Measurements from ENCODE around the gene SHFL.
A peak's percentile ranks its signal among the peaks of the same experiment; 100 is the strongest.

Gene SHFL

DNA sequence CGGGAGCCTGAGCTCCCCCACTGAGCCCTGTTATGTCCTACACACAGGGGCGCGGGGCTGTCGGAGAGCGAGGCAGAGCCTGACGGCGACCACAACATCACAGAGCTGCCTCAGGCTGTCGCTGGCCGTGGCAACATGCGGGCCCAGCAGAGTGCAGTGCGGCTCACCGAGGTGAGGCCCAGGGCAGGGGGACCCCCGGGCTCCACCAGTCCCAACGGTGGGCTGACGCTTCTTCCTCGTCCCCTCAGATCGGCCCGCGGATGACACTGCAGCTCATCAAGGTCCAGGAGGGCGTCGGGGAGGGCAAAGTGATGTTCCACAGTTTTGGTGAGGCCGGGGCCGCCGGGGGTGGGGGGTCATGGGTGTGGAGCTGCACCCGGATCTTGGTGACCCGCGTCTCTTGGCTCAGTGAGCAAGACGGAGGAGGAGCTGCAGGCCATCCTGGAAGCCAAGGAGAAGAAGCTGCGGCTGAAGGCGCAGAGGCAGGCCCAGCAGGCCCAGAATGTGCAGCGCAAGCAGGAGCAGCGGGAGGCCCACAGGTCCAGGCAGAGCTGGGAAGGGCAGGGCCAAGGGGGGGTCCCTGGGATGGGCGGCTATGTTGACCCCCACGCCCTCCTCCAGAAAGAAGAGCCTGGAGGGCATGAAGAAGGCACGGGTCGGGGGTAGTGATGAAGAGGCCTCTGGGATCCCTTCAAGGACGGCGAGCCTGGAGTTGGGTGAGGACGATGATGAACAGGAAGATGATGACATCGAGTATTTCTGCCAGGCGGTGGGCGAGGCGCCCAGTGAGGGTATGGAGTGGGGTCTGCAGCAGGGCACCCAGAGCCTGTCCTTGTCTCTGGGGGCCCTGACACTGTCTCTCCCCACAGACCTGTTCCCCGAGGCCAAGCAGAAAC lies 24.2 kb downstream of the SHFL start:
- no peak for DNase-seq

DNA sequence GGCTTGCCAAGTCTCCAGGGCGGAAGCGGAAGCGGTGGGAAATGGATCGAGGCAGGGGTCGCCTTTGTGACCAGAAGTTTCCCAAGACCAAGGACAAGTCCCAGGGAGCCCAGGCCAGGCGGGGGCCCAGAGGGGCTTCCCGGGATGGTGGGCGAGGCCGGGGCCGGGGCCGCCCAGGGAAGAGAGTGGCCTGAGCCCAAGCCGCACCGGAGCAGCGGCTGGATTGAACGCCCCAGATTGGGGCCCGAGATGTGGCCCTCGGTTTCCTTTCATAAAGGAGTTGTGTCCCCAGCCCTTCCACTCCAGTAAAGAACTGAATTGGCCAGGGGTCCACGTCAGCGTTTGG lies 24.8 kb downstream of the SHFL start:
- no peak for DNase-seq

DNA sequence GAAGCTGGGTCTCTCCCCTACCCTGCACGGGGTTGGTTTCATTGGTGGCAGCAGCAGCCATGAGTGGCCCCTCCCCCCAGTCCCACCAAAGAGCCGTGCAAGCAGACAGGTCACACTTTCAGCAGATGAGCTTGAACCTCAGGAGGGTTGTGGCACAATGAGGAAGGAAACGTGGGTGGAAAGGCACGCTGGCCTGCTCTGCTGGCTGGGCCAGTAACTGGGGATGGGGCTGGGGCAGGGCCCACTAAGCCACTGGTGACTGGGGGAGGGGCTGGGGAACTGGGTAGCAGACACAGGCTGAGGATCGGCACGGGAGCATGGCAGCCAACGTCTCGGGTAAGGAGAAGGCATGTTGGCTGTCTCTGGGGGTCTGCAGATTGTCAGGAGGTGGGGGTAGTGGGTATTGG lies 25.3 kb downstream of the SHFL start, which contains the start of gene P2RY11:
Gene P2RY11, plus strand, starts transcription at position 289 of the 407 bp plus-strand sequence. Its CDS starts 29 bp downstream, at position 318.
- DNase-seq: no peak

DNA sequence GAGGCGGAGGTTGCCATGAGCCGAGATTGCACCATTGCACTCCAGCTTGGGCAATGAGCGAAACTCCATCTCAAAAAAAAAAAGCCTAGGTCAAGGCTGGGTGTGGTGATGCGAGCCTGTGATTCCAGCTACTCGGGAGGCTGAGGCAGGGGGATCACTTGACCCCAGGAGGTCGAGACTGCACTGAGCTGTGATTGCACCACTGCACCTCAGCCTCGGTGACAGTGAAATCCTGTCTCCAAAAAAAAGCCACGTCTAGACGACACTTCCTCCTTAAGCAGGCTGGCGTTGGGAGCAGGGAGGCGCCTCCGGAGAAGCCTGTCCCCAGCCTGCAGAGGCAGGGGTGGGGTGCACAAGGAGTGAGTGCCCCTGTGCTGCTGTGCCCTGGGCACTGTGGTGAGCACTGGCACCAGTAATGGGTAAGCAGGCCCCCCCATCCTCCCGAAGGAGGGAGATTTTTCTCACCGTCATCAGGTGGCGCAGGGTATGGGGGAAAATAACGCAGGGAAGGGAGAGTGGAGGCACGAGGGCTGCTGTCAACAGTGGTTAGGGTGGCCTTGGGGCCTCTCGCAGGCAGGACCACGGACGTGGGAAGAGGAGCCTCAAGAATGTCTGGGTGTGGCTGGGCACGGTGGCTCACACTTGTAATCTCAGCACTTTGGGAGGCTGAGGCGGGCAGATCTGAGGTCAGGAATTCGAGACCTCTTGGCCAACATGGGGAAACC lies 26.1 kb downstream of the SHFL start:
- DNase-seq: peak; percentile 47

DNA sequence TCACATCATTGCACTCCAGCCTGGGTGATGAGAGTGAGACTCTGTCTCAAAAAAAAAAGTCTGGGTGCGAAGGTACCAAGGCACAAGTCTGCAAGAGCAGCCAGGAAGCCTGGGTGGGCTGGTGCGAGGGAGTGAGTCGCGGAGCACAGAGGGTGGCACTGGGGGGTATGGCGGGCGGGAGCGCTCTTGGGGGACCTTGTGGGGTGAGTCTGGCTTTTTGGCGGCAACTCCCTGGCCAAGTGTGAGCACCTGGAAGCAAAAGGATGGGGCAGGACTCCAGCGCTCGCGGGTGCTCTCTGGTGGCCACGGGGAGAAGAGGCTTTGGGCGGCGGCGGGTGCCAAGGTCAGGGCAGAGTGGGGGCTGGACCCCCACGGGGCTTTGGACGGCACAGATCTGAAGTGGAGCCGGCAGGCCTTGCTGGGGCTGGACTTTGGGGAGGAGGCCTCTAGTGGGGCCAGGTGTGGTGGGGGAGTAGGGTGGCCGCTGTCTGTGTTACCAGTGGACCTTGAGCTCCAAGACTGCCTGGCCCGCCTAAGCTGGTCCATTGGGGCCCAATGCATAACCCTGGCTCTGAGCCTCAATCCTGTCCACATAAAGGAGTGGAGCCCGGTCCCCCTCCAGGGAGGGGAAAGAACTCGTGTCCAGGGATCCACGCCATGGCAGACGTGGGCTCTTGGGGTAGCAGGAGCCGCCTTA lies 26.9 kb downstream of the SHFL start:
- peak; percentile 73 for DNase-seq

DNA sequence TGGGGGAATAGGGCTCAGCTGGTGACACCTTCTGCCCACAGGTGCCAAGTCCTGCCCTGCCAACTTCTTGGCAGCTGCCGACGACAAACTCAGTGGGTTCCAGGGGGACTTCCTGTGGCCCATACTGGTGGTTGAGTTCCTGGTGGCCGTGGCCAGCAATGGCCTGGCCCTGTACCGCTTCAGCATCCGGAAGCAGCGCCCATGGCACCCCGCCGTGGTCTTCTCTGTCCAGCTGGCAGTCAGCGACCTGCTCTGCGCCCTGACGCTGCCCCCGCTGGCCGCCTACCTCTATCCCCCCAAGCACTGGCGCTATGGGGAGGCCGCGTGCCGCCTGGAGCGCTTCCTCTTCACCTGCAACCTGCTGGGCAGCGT lies 27.5 kb downstream of the SHFL start:
- peak; percentile 51 for DNase-seq

DNA sequence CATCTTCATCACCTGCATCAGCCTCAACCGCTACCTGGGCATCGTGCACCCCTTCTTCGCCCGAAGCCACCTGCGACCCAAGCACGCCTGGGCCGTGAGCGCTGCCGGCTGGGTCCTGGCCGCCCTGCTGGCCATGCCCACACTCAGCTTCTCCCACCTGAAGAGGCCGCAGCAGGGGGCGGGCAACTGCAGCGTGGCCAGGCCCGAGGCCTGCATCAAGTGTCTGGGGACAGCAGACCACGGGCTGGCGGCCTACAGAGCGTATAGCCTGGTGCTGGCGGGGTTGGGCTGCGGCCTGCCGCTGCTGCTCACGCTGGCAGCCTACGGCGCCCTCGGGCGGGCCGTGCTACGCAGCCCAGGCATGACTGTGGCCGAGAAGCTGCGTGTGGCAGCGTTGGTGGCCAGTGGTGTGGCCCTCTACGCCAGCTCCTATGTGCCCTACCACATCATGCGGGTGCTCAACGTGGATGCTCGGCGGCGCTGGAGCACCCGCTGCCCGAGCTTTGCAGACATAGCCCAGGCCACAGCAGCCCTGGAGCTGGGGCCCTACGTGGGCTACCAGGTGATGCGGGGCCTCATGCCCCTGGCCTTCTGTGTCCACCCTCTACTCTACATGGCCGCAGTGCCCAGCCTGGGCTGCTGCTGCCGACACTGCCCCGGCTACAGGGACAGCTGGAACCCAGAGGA lies 28.0 kb downstream of the SHFL start:
- peak; percentile 30 for DNase-seq

DNA sequence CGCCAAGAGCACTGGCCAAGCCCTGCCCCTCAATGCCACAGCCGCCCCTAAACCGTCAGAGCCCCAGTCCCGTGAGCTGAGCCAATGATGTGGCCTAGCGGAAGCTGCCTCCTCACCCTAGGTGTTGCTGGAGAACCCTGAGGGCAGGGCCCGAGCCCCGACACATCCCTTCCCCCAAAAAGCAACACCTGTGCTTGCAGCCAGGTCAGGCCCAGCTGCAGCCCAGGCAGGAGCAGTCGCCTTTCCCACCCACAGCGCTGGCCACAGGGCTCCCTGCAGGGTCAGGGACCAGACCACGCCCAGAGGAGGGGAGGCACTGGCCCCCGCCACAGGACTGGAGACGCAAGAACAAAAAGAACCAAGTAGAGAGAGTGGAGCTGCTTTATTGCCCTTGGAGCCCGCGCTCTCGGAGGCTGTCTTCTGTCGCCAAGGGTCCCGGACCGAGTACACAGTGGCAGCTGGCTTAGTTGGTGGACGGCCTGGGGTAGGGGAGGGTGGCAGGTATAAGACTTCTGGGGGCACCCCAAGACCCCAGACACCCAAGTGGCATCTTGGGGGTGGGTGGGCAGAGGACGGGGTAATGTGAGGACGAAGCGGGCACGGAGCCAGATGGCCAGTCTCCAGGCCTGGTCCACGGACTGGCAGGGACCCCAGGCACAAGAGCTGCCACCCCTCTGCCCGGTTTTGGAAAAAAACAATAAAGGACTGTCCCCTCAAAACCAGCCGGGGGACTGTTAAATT lies 28.7 kb downstream of the SHFL start:
- DNase-seq: peak; percentile 37

DNA sequence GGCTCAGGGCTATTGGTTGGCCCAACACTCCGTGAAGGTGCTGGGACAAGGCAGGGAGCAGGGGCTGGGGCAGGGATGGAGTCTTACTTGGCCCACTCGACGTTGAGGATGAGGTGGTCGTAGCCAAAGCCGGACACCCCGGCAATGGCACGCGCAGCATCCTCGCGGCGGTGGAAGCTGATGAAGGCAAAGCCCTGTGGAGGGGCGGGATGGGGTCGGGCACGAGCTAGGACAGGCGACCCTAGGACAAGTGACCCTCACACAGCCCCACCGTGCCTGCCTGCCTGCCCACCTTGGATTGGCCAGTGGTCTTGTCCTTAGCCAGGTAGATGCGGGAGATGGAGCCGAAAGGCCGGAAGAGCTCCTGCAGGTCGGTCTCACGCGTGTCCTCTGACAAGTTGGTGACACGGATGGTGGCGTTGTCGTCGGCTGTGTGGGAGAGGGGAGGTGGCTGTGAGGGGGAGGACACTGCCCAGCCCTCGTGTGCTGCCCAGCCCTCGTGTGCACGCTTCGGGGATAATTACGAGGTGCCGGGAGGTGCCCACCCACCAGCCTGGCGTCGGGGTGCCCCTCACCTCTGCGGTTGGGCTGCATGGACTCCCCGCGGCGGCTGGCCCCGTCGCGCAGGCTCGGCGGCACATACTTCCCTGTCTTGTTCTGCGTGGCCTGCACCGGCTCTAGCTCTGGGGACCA lies 29.4 kb downstream of the SHFL start:
- no peak for DNase-seq

DNA sequence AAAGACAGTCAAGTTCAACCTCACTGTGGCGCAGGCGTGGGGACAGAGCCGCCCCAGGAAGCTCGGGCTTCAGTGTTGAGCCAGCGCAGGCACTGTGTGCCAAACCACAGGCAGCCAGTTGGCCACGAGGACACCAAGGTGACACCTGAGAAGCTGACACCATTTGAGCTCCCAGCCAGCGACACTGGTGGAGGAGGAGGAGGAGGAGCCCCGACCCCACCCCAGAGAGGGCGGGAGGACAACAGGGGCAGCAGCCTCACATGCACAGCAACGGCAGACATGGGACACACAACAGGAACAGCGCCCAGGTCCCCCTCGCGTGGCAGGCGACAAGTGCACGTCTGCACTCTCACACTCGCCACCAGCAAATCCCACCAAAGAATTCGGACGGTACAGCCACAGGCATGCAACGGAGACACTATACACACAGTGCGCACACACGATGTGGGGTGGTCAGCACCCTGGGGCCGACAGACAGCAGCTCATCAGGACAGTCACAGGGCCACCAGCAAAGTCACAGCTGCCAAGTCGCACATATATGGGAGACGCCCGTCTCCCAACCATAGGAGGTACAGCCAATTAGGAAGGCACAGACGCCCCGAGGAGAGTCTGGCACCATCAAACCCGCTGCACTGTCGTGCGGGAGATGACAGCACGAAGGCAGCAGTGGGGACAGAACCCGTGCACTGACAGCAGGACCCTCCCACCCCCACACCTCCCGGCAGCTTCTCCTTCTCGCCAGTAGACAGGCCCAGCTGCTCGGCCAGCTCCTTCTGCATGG lies 30.2 kb downstream of the SHFL start:
- no peak for DNase-seq

DNA sequence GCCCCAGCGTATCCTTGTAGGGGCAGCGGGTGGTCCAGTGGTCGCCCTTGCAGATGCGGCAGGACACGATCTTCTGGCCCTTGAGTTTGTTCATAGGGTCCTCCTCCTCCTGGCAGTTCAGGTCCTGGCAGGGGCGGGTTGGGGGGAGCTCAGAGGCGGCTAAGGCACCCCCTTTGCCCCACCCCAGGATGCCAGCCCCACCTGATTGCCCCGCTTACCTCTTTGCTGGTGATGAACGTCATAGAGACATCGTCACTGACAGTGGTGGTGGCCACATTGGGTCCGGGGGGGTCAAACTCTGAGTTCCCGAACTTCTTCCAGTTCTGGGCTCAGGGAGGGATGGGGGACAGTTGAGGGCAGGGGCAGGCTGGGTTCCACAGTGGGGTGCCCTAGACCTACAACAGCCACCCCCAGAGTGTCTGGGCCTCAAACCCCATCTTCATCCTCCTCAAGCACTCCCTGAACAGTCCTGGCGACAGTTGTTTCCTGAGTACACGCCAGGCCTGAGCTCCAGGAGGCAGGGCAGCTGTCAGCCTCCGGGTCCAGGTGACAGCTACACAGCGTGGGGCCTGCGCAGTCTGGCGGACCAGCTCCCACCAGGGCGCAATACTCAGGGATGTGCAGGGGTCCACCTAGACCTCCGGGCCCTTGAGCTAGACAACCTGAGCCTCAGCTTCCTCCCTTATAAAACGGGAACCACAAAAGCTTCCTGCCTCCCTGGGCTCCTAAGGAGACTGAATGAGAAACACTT lies 30.9 kb downstream of the SHFL start:
- DNase-seq: no peak

DNA sequence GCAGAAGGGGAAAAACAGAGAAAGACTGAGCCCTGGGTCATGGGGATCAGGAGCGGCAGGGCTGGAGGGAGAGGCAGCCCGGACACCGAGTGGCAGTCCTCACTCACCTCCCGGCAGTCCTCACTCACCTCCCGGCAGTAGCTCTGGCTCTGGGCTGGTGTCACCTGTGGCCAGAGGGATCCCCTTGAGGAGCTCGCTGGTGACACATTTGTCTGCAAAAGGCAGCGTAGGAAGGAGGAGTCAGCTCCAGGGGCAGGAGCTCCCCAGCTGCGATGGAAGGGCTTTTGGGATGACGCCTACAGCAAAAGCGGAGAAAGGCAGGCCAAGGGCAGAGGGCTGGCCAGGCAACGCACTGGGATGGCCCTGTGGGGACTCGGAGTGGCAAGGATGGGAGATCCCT lies 32.8 kb downstream of the SHFL start:
- DNase-seq: no peak

DNA sequence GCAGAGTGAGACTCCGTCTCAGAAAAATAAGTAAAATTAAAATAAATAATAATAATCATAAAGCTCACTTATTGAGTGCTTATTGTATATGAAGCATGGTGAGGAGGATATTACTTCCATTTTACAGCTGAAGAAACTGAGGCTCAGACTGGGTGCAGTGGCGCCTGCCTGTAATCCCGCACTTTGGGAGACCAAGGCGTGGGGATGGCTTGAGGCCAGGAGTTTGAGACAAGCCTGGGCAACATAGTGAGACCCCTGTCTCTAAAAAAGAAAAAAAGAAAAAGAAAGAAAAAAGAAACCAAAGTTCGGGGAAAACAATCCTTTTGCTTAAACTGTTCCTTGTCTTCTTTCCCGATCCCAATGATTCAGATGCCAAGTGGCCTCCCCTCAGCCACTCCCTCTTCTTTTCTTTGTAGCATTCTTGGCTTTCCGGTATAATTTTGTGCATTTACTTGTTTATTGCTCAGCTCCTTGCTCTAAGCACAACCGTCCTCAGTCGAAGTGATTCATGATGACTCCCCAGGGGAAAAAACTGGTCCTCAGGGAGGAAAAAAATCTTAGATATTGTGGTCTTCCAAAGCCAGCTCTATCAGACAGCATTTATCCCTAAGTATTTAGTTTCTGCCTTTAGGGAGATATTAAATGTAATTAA lies 34.5 kb downstream of the SHFL start:
- DNase-seq: no peak

DNA sequence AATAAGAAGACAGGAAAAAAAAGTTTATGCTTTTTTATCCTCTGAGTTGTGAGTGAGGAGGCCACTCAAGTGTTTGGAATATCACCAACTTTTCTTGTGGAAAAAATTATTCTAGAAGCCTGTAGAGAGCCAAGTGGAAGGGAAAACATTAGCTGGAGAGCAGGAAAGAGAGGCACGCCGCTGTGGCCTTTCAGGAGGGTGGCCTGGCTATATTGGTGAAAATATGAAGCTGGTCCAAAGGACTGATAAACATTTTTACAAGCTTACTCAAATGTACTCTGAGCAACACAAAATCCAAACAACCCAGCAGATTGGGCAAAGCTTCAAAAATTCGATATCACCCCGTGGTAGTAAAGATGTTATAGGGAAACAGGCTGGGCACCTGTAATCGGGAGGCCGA lies 35.9 kb downstream of the SHFL start:
- DNase-seq: no peak

DNA sequence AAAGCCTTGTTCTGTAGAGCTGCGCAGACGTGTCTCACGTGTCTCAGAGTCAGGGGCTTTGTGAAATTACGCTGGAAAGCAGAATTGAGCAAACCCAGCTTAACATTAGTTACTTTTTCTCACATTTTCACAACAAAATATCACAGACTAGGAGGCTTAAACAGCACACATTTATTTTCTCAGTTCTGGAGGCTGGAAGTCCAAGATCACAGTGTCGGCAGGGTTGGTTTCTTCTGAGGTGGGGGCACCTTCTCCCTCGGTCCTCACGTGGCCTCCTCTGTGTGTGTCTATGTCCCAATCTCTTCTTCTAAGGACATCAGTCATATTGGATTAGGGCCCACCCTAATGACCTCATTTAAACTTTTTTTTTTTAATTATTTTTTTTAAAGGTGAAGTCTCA lies 38.3 kb downstream of the SHFL start:
- DNase-seq: no peak

DNA sequence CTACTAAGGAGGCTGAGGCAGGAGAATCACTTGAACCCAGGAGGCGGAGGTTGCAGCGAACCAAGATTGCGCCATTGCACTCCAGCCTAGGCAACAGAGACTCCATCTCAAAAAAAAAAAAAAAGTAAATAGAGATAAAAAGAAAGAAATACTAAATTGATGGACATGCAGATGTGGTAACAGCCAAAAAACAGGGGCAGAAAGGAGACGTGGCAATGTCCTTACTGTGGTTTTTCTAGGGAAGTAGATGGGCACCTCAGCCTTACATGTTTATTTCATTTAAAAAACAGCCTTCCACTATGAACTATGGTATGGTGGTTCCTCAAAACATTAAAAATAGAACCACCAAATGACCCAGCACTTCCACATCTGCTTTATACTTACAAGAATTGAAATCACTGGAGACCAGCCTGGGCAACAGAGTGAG lies 40.1 kb downstream of the SHFL start:
- no peak for DNase-seq

DNA sequence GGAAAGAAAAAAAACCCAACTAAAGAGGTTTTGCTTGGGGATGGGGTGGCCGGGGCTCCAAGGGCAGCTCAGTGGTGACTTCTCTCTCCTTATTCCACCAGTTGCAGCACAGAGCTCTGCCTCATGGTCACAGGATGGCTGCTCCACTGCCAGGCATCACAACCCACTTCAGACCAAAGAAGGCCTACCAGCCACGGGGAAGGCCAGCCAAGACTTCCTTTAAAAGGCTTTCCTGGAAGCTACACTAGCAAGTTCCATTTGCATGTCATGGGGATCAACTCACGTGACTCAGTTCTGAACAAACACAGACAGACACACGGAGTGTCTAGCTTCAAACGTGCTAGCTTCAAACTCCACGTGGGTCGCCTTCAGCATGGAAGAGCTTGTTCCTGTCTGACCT lies 46.8 kb downstream of the SHFL start:
- DNase-seq: no peak

DNA sequence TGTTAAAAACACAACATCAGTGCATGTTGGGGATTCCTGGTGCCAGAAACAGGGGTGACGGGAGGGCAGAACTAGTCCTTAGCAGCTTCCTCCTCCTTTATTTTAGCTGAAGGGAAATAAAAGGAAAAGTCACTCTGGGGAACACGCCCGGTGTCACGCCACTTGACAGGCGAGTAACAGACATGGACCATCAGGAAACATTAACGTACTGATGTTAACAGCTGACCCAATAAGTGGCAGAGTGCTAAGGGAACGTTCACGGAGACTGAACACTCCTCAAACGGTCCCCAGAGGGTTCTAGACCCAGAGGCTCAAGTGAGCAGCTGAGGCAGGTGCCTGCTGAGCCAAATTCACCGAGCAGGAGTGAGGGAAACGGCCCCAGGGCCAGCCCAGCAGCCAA lies 47.5 kb downstream of the SHFL start:
- DNase-seq: no peak

DNA sequence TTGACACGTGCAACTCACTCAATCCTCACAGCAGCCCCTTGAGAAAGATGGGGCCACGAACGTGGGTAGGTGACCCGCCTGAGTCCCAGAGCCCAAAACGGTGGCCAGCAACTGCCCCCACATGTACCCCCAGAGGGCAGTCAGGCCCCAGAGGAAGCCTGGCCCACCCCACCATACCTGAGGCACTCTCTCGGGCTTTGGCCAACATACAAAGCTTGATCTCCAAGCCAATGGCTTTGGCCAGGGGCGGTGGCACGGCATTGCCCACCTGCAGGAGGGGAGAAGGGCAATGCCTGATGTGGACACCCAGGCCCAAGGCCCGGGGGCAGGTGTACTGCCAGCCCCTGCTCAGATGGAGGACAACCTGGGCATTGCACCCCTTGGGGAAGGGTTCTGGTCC lies 47.9 kb downstream of the SHFL start:
- DNase-seq: no peak

Data from stimulated activated CD4-positive, alpha-beta T cell treated with anti-CD3 and anti-CD28 coated beads, Interleukin-12 subunit alpha, Interleukin-12 subunit beta, amount 100 ng/mL, for 4 hours (primary cell).